Measurements from ENCODE around the gene ATP6V1F. TPM values are rescaled to one million over a fixed set of nuclear protein-coding genes. Genes with fewer than 3 reads are reported as not detected.

ATP6V1F gene
- total RNA-seq, 2 donors from 2014 or later, result 122 to 157 TPM

- Mint-ChIP-seq H3K36me3 (ENCODE audit: low read depth) (no peaks in the 10 kb centered on the region), H3K4me1 (no peaks in the 10 kb centered on the region), H3K4me3 (no peak overlapping the region), H3K9me3 (no peaks in the 10 kb centered on the region), H3K27ac (no peak overlapping the region), H3K27me3 (ENCODE audit: insufficient read depth) (no peaks in the 10 kb centered on the region)
- Histone ChIP-seq H3K36me3 (ENCODE audit: control insufficient read depth, insufficient read depth, low read length) (no peaks in the 10 kb centered on the region), H3K4me1 (ENCODE audit: control insufficient read depth, insufficient read depth, low read length) (peaks cover 12% of the 10 kb centered on the region), H3K27me3 (ENCODE audit: control insufficient read depth, insufficient read depth, low read length, poor library complexity, severe bottlenecking) (no peaks in the 10 kb centered on the region), H3K9ac (ENCODE audit: extremely low read depth, low read length, poor library complexity, severe bottlenecking) (no peak overlapping the region), H3K27ac (ENCODE audit: low read depth, low read length) (no peak overlapping the region), H3K9me3 (ENCODE audit: control insufficient read depth, low read length) (no peaks in the 10 kb centered on the region), H3K4me3 (ENCODE audit: low read length) (no peak overlapping the region)
- TF ChIP-seq, protein P1, sequence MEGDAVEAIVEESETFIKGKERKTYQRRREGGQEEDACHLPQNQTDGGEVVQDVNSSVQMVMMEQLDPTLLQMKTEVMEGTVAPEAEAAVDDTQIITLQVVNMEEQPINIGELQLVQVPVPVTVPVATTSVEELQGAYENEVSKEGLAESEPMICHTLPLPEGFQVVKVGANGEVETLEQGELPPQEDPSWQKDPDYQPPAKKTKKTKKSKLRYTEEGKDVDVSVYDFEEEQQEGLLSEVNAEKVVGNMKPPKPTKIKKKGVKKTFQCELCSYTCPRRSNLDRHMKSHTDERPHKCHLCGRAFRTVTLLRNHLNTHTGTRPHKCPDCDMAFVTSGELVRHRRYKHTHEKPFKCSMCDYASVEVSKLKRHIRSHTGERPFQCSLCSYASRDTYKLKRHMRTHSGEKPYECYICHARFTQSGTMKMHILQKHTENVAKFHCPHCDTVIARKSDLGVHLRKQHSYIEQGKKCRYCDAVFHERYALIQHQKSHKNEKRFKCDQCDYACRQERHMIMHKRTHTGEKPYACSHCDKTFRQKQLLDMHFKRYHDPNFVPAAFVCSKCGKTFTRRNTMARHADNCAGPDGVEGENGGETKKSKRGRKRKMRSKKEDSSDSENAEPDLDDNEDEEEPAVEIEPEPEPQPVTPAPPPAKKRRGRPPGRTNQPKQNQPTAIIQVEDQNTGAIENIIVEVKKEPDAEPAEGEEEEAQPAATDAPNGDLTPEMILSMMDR (conservative IDR thresholded peaks at IDR 0.05), result no peak
- no peak for DNase-seq
- 92 to 98% methylated on average over 4 to 7 of the region's 7 CpGs for WGBS, 2 experiments (ENCODE audit: insufficient coverage in 1 of 2, insufficient read length in 1 of 2)
These were observed 47.2 kb upstream of the ATP6V1F start for GRCh38 chr7:128815289-128815942.

- H3K9ac ChIP-seq (ENCODE audit: extremely low read depth, low read length, poor library complexity, severe bottlenecking), result no peak overlapping the region
- Mint-ChIP-seq H3K4me1 (no peaks in the 10 kb centered on the region), H3K27ac (no peak overlapping the region), H3K27me3 (ENCODE audit: insufficient read depth) (no peaks in the 10 kb centered on the region), H3K9me3 (no peaks in the 10 kb centered on the region), H3K4me3 (no peak overlapping the region), H3K36me3 (ENCODE audit: low read depth) (no peaks in the 10 kb centered on the region)
- H3K36me3 ChIP-seq (ENCODE audit: control insufficient read depth, insufficient read depth, low read length), result no peaks in the 10 kb centered on the region
- no peaks in the 10 kb centered on the region for H3K4me1 ChIP-seq (ENCODE audit: control insufficient read depth, insufficient read depth, low read length)
- TF ChIP-seq, protein P1 (conservative IDR thresholded peaks at IDR 0.05), result no peak
- DNase-seq, result no peak
- no peaks in the 10 kb centered on the region for H3K9me3 ChIP-seq (ENCODE audit: control insufficient read depth, low read length)
- 76 to 83% methylated on average over 1 to 3 of the region's 3 CpGs for WGBS, 2 experiments (ENCODE audit: insufficient coverage in 1 of 2, insufficient read length in 1 of 2)
- no peak overlapping the region for H3K4me3 ChIP-seq (ENCODE audit: low read length)
- H3K27me3 ChIP-seq (ENCODE audit: control insufficient read depth, insufficient read depth, low read length, poor library complexity, severe bottlenecking), result no peaks in the 10 kb centered on the region
- H3K27ac ChIP-seq (ENCODE audit: low read depth, low read length), result no peak overlapping the region
These were observed 44.0 kb upstream of the ATP6V1F start for GRCh38 chr7:128818694-128819093.

GRCh38 chr7:128821724-128822123 lies 40.9 kb upstream of the ATP6V1F start:
- DNase-seq, result no peak
- H3K4me1 Mint-ChIP-seq, result no peaks in the 10 kb centered on the region

More at GRCh38 chr7:128821724-128822123, 40.9 kb upstream of the ATP6V1F start:
- Histone ChIP-seq H3K27ac (ENCODE audit: low read depth, low read length) (no peak overlapping the region), H3K9ac (ENCODE audit: extremely low read depth, low read length, poor library complexity, severe bottlenecking) (no peak overlapping the region), H3K27me3 (ENCODE audit: control insufficient read depth, insufficient read depth, low read length, poor library complexity, severe bottlenecking) (no peaks in the 10 kb centered on the region), H3K4me3 (ENCODE audit: low read length) (no peak overlapping the region), H3K36me3 (ENCODE audit: control insufficient read depth, insufficient read depth, low read length) (no peaks in the 10 kb centered on the region), H3K9me3 (ENCODE audit: control insufficient read depth, low read length) (no peaks in the 10 kb centered on the region), H3K4me1 (ENCODE audit: control insufficient read depth, insufficient read depth, low read length) (no peaks in the 10 kb centered on the region)
- WGBS, 2 experiments (ENCODE audit: insufficient coverage in 1 of 2, insufficient read length in 1 of 2), result 92 to 93% methylated on average over 2 to 4 of the region's 4 CpGs
- Mint-ChIP-seq H3K36me3 (ENCODE audit: low read depth) (no peaks in the 10 kb centered on the region), H3K27me3 (ENCODE audit: insufficient read depth) (peaks cover 2% of the 10 kb centered on the region), H3K4me3 (no peak overlapping the region), H3K27ac (no peak overlapping the region), H3K9me3 (no peaks in the 10 kb centered on the region)
- TF ChIP-seq, protein P1 (conservative IDR thresholded peaks at IDR 0.05), result no peak
